HG02970 (cell line): ENCODE results near the gene PTPRM.

Experiments used
- ATAC-seq: cut with Tn5 transposase; IDR thresholded peaks from one replicate; pipeline ENCODE4 v1.9.1; 2021; ENCODE audit warnings: mild to moderate bottlenecking, moderate library complexity, moderate number of reproducible peaks; ENCODE audit not compliant: unreplicated experiment, low FRiP score

PTPRM gene

GRCh38 chr18:7840411-7840810, 273.3 kb downstream of the PTPRM start:
- no peak for ATAC-seq

- ATAC-seq, result no peak
Observed at GRCh38 chr18:7844017-7844416, 276.9 kb downstream of the PTPRM start.

- no peak for ATAC-seq
Observed at GRCh38 chr18:7844418-7844817, 277.3 kb downstream of the PTPRM start.

GRCh38 chr18:7846335-7846734, 279.2 kb downstream of the PTPRM start:
- ATAC-seq, result no peak

- ATAC-seq, result no peak
Observed at GRCh38 chr18:7847357-7848053, 280.4 kb downstream of the PTPRM start.

- ATAC-seq, result no peak
Observed at GRCh38 chr18:7848054-7848412, 280.9 kb downstream of the PTPRM start.

- ATAC-seq, result no peak
Observed at GRCh38 chr18:7850446-7850845, 283.3 kb downstream of the PTPRM start.

- no peak for ATAC-seq
Observed at GRCh38 chr18:7855028-7855427, 287.9 kb downstream of the PTPRM start.

GRCh38 chr18:7855671-7856070, 288.6 kb downstream of the PTPRM start:
- ATAC-seq, result no peak

- no peak for ATAC-seq
Observed at GRCh38 chr18:7856116-7856515, 289.0 kb downstream of the PTPRM start.

GRCh38 chr18:7856733-7857132, 289.6 kb downstream of the PTPRM start:
- ATAC-seq, result no peak

GRCh38 chr18:7857562-7857961, 290.4 kb downstream of the PTPRM start:
- ATAC-seq, result no peak

- ATAC-seq, result no peak
Observed at GRCh38 chr18:7859122-7859521, 292.0 kb downstream of the PTPRM start.

GRCh38 chr18:7870266-7870665, 303.1 kb downstream of the PTPRM start:
- ATAC-seq, result no peak

GRCh38 chr18:7870855-7871254, 303.7 kb downstream of the PTPRM start:
- ATAC-seq, result no peak

GRCh38 chr18:7871560-7872456, 304.7 kb downstream of the PTPRM start:
- no peak for ATAC-seq

- ATAC-seq, result no peak
Observed at GRCh38 chr18:7872569-7872968, 305.5 kb downstream of the PTPRM start.

GRCh38 chr18:7873316-7873715, 306.2 kb downstream of the PTPRM start:
- no peak for ATAC-seq

GRCh38 chr18:7876354-7877104, 309.4 kb downstream of the PTPRM start:
- no peak for ATAC-seq

- ATAC-seq, result no peak
Observed at GRCh38 chr18:7877609-7878008, 310.5 kb downstream of the PTPRM start.
